HG03521 (cell line): Measurements from ENCODE around the gene CTSK.
"Not testable (repeated sequence)": the region's sequence is repeated elsewhere in the genome, so short reads cannot be mapped to it uniquely, and the experiment has no call there.

Experiments
- ATAC-seq: cut with Tn5 transposase; IDR thresholded peaks from one replicate; pipeline ENCODE4 v1.9.1; 2021; ENCODE audit warnings: mild to moderate bottlenecking, moderate library complexity; ENCODE audit not compliant: unreplicated experiment

Gene CTSK

GRCh38 chr1:150808121-150808520 lies at the start of gene CTSK:
Gene CTSK (minus strand): TSS chr1:150808260. CDS start chr1:150806805, 1,455 bp downstream.
- no peak for ATAC-seq

GRCh38 chr1:150852734-150853133 lies 44.7 kb upstream of the CTSK start:
- ATAC-seq = not testable (repeated sequence)

- not testable (repeated sequence) for ATAC-seq
Observed at GRCh38 chr1:150850801-150851362, 42.8 kb upstream of the CTSK start.

- no peak for ATAC-seq
Observed at GRCh38 chr1:150846473-150847146, 38.5 kb upstream of the CTSK start.

GRCh38 chr1:150843474-150843873 lies 35.4 kb upstream of the CTSK start:
- no peak for ATAC-seq

GRCh38 chr1:150842964-150843363 lies 34.9 kb upstream of the CTSK start:
- no peak for ATAC-seq

GRCh38 chr1:150842343-150842742 lies 34.3 kb upstream of the CTSK start:
- ATAC-seq = no peak

- ATAC-seq = no peak
Observed at GRCh38 chr1:150841626-150842025, 33.6 kb upstream of the CTSK start.

- not testable (repeated sequence) for ATAC-seq
Observed at GRCh38 chr1:150840850-150841249, 32.8 kb upstream of the CTSK start.

- ATAC-seq = no peak
Observed at GRCh38 chr1:150836129-150836773, 28.2 kb upstream of the CTSK start.

- not testable (repeated sequence) for ATAC-seq
Observed at GRCh38 chr1:150833961-150834360, 25.9 kb upstream of the CTSK start.

GRCh38 chr1:150832597-150832996 lies 24.5 kb upstream of the CTSK start:
- ATAC-seq = no peak

GRCh38 chr1:150829751-150830150 lies 21.7 kb upstream of the CTSK start:
- no peak for ATAC-seq

- ATAC-seq = no peak
Observed at GRCh38 chr1:150826299-150826698, 18.2 kb upstream of the CTSK start.

- no peak for ATAC-seq
Observed at GRCh38 chr1:150820730-150821512, 12.9 kb upstream of the CTSK start.

- no peak for ATAC-seq
Observed at GRCh38 chr1:150815871-150816270, 7.8 kb upstream of the CTSK start.

- no peak for ATAC-seq
Observed at GRCh38 chr1:150813028-150813707, 5.1 kb upstream of the CTSK start.

GRCh38 chr1:150810958-150811659 lies 3.0 kb upstream of the CTSK start:
- no peak for ATAC-seq

- ATAC-seq = no peak
Observed at GRCh38 chr1:150809651-150810050, 1.6 kb upstream of the CTSK start.

GRCh38 chr1:150808846-150809245 lies 786 bp upstream of the CTSK start:
- ATAC-seq = no peak
